Mesendoderm (in vitro differentiated cells): Measurements from ENCODE around the gene TAS2R4.
"Not testable (repeated sequence)": the region's sequence is repeated elsewhere in the genome, so short reads cannot be mapped to it uniquely, and the experiment has no call there.

ENCODE experiments used
- DNase-seq: peaks from one replicate; pipeline ENCODE4 v3.0.0; 2013
- H2AK5ac ChIP-seq: 2 replicates; pipeline ENCODE4 v1.6.1; 2013; ENCODE audit warnings: low read length, inconsistent platforms
- H2BK120ac ChIP-seq: 2 replicates; pipeline ENCODE4 v1.6.1; 2013; ENCODE audit warnings: low read depth, mild to moderate bottlenecking, low read length, moderate library complexity, mixed read lengths
- H2BK15ac ChIP-seq: replicated peaks from 2 replicates; pipeline ENCODE4 v1.6.1; 2013; ENCODE audit warnings: low read depth, mild to moderate bottlenecking, moderate library complexity
- H2BK5ac ChIP-seq: 2 replicates; pipeline ENCODE4 v1.6.1; 2013; ENCODE audit warnings: low read length, inconsistent platforms
- H3K18ac ChIP-seq: 2 replicates; pipeline ENCODE4 v1.6.1; 2013; ENCODE audit warnings: mild to moderate bottlenecking, low read length, mixed read lengths
- H3K23ac ChIP-seq: one replicate; pipeline ENCODE4 v1.6.1; 2013; ENCODE audit warnings: low read length
- H3K27ac ChIP-seq: 2 replicates; pipeline ENCODE4 v1.5.1; 2013; ENCODE audit warnings: low read depth, mild to moderate bottlenecking, inconsistent platforms, low read length, moderate library complexity
- H3K27me3 ChIP-seq: 2 replicates; pipeline ENCODE4 v1.6.1; 2013; ENCODE audit warnings: low read length, control low read depth, mild to moderate bottlenecking, inconsistent platforms; ENCODE audit not compliant: insufficient read depth, poor library complexity
- H3K36me3 ChIP-seq: 2 replicates; pipeline ENCODE4 v1.6.1; 2013; ENCODE audit warnings: low read length, inconsistent platforms; ENCODE audit not compliant: control insufficient read depth, insufficient read depth
- H3K4ac ChIP-seq: one replicate; pipeline ENCODE4 v1.6.1; 2013; ENCODE audit warnings: low read depth, mild to moderate bottlenecking, low read length, moderate library complexity
- H3K4me1 ChIP-seq: 2 replicates; pipeline ENCODE4 v1.6.1; 2013; ENCODE audit warnings: low read depth, low read length, inconsistent platforms; ENCODE audit not compliant: control insufficient read depth
- H3K4me2 ChIP-seq: 2 replicates; pipeline ENCODE4 v1.6.1; 2013; ENCODE audit warnings: low read length
- H3K4me3 ChIP-seq: 2 replicates; pipeline ENCODE4 v1.5.1; 2013; ENCODE audit warnings: mild to moderate bottlenecking, low read length
- H3K56ac ChIP-seq: one replicate; pipeline ENCODE4 v1.6.1; 2013; ENCODE audit warnings: low read length
- H3K79me1 ChIP-seq: 2 replicates; pipeline ENCODE4 v1.6.1; 2013; ENCODE audit warnings: low read length, inconsistent platforms
- H3K79me2 ChIP-seq: 2 replicates; pipeline ENCODE4 v1.6.1; 2013; ENCODE audit warnings: mild to moderate bottlenecking, low read length; ENCODE audit not compliant: control insufficient read depth, insufficient read depth
- H3K9ac ChIP-seq: 2 replicates; pipeline ENCODE4 v1.6.1; 2013; ENCODE audit warnings: low read length, inconsistent platforms
- H4K5ac ChIP-seq: one replicate; pipeline ENCODE4 v1.6.1; 2013; ENCODE audit warnings: low read length
- H4K8ac ChIP-seq: one replicate; pipeline ENCODE4 v1.6.1; 2013; ENCODE audit warnings: low read depth, mild to moderate bottlenecking, control low read depth, low read length, moderate library complexity
- WGBS: extraction: QIAGEN DNeasy Blood & Tissue Kit; methylation state at CpG from one replicate; pipeline ENCODE4 v1.1.7; 2013; ENCODE audit warnings: low lambda C conversion rate, missing lambda C conversion rate; ENCODE audit not compliant: insufficient coverage; ENCODE audit errors: extremely low coverage; 5-methylcytosine and 5-hydroxymethylcytosine counted together

The TAS2R4 gene

DNA sequence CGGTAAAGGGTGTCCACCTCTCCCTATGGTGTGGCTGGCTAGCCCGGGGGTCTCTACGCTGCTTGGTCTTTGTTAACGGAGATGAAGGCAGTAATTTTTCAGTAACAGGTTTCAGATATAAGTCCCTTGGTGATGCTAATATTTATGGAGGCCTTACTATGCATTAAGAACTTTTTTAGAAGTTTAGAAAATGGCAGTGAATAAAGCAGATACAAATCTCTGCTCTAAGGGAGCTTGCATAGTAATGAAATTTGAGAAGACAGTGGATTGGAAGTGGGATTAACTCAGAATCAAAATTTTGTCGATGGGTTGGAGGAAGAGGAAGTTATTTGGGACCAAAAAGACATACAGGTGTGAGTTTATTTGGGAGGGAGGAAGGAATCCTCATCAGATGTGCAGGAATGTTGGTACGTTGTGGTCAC is 37.9 kb upstream of the TAS2R4 start:
- no peak overlapping the region for H3K4ac ChIP-seq
- no peak for DNase-seq
- no peak overlapping the region for H2AK5ac ChIP-seq
- no peak overlapping the region for H2BK120ac ChIP-seq
- H3K79me1 ChIP-seq, result peaks cover 3% of the 10 kb centered on the region
- H3K56ac ChIP-seq, result peak overlapping the region; percentile 99
- H4K8ac ChIP-seq, result no peak overlapping the region
- peak overlapping the region; percentile 16 for H3K27ac ChIP-seq
- H2BK5ac ChIP-seq, result peak overlapping the region; percentile 92
- peaks cover 3% of the 10 kb centered on the region for H3K4me1 ChIP-seq
- H3K79me2 ChIP-seq, result peaks cover 27% of the 10 kb centered on the region
- peak overlapping the region; percentile 98 for H3K9ac ChIP-seq
- no peaks in the 10 kb centered on the region for H3K27me3 ChIP-seq
- peak overlapping the region; percentile 92 for H4K5ac ChIP-seq
- peak overlapping the region; percentile 19 for H3K18ac ChIP-seq
- H3K4me3 ChIP-seq, result peak overlapping the region; percentile 99
- H3K36me3 ChIP-seq, result no peaks in the 10 kb centered on the region
- peak overlapping the region; percentile 69 for H3K4me2 ChIP-seq
- WGBS, result no CpG with 5 or more reads among the region's 6 CpGs
- no peak overlapping the region for H3K23ac ChIP-seq
- no peak overlapping the region for H2BK15ac ChIP-seq

DNA sequence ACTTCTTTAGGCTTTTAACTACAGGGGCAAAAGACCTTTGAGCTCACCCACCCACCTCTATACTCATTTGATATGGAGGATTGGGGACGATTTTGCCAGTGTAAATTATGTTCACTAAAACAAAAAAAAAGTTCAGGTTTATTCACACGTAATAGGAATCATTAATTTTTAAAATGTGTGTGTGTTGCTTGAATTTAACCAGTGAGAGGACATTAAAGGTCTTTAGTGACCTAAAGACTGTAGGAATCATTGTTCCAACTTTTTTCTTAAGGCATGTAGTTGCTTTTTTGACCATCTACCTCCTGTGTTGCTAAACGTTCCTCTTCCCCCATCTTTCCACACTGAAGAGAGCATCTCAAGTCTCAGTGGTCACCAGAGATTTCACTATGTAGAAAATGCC is 37.2 kb upstream of the TAS2R4 start:
- Histone ChIP-seq H3K56ac (no peak overlapping the region), H2BK5ac (no peak overlapping the region), H4K8ac (peak overlapping the region; percentile 84), H3K4me2 (peak overlapping the region; percentile 13), H3K4me1 (peaks cover 3% of the 10 kb centered on the region), H4K5ac (no peak overlapping the region), H3K27ac (no peak overlapping the region), H3K9ac (peak overlapping the region; percentile 8), H3K23ac (no peak overlapping the region), H2BK15ac (no peak overlapping the region), H2BK120ac (no peak overlapping the region), H3K27me3 (no peaks in the 10 kb centered on the region), H3K79me2 (peaks cover 27% of the 10 kb centered on the region), H3K4me3 (no peak overlapping the region), H3K79me1 (peaks cover 3% of the 10 kb centered on the region), H2AK5ac (no peak overlapping the region), H3K36me3 (peaks cover 3% of the 10 kb centered on the region), H3K18ac (no peak overlapping the region), H3K4ac (no peak overlapping the region)
- no peak for DNase-seq
- no CpG with 5 or more reads among the region's 3 CpGs for WGBS

DNA sequence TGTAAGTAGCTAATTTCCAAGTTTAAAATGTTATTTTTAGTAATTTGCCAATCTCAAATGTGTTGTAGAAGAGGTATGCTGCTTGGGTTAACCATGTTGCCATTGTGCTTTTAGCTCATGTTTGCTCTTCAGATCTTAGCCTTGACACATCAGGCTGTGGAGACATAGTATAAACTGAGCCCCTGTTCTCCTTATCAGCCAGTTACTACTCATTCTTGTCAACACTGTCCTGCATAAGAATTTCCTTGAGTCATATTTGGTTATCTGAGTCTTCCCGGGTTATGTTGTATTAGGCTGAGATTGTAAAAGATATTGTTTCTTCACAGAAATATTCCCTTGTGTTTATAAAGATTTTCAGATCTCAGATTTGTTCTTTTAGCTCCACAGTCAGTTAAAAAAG is 34.2 kb upstream of the TAS2R4 start:
- H4K8ac ChIP-seq, result no peak overlapping the region
- no peak overlapping the region for H3K4me2 ChIP-seq
- no peak overlapping the region for H4K5ac ChIP-seq
- no peak overlapping the region for H2BK5ac ChIP-seq
- no peak for DNase-seq
- no peak overlapping the region for H3K4ac ChIP-seq
- H2BK120ac ChIP-seq, result no peak overlapping the region
- H2BK15ac ChIP-seq, result no peak overlapping the region
- no CpG with 5 or more reads among the region's 1 CpG for WGBS
- H3K56ac ChIP-seq, result no peak overlapping the region
- no peak overlapping the region for H3K4me3 ChIP-seq
- peaks cover 3% of the 10 kb centered on the region for H3K4me1 ChIP-seq
- H3K9ac ChIP-seq, result no peak overlapping the region
- no peak overlapping the region for H3K23ac ChIP-seq
- H3K79me2 ChIP-seq, result peaks cover 27% of the 10 kb centered on the region
- H2AK5ac ChIP-seq, result no peak overlapping the region
- H3K27me3 ChIP-seq, result no peaks in the 10 kb centered on the region
- no peak overlapping the region for H3K27ac ChIP-seq
- H3K79me1 ChIP-seq, result peaks cover 3% of the 10 kb centered on the region
- H3K18ac ChIP-seq, result no peak overlapping the region
- H3K36me3 ChIP-seq, result peaks cover 6% of the 10 kb centered on the region

DNA sequence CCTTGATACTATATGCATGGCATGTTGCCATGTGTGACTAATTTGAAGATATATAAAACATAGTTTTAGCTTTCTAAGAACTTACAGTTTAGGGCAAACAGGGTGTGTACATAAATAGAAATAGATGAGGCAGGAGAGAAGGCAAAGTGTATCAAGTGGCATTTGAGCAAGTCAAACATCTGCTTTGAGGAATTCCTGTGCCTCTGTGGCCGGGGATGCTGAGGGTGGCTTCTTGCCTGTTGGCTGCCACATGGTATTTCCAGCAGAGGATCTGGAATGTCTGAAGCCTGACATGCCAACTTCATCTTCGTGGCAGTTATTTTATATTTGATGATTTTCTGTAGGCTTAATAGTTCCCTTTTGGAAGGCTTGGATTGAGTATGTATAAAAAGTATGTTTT is 32.3 kb upstream of the TAS2R4 start:
- H2AK5ac ChIP-seq, result no peak overlapping the region
- H3K4me2 ChIP-seq, result no peak overlapping the region
- no peak overlapping the region for H2BK15ac ChIP-seq
- no peak overlapping the region for H3K27ac ChIP-seq
- H3K36me3 ChIP-seq, result peaks cover 7% of the 10 kb centered on the region
- no peak overlapping the region for H3K4me3 ChIP-seq
- no peak overlapping the region for H4K8ac ChIP-seq
- DNase-seq, result no peak
- WGBS, result no CpG with 5 or more reads among the region's 2 CpGs
- H3K23ac ChIP-seq, result no peak overlapping the region
- no peak overlapping the region for H2BK120ac ChIP-seq
- no peak overlapping the region for H3K56ac ChIP-seq
- H4K5ac ChIP-seq, result no peak overlapping the region
- H3K9ac ChIP-seq, result no peak overlapping the region
- H3K4me1 ChIP-seq, result peaks cover 3% of the 10 kb centered on the region
- H3K27me3 ChIP-seq, result no peaks in the 10 kb centered on the region
- H3K4ac ChIP-seq, result no peak overlapping the region
- no peak overlapping the region for H3K18ac ChIP-seq
- H3K79me1 ChIP-seq, result peaks cover 3% of the 10 kb centered on the region
- peaks cover 19% of the 10 kb centered on the region for H3K79me2 ChIP-seq
- no peak overlapping the region for H2BK5ac ChIP-seq

DNA sequence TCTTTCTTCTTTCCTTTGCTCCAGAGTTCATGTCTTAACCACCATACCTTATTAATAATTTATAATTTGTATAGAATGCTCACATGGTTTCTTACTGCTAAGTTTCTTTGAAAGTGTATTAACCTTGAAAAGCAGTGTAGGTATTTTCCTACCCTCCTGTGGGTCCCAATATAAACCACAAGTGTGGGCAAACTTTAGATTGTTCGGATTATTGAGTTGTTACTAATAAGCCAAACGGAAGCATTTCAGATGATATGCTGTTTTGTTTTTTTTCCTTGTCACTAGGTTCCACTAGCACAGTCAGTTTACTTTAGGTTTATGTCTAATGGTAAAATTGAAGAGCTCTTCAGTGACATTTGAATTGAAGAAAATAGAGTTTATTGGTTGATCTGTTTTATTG is 28.1 kb upstream of the TAS2R4 start:
- no CpG with 5 or more reads among the region's 2 CpGs for WGBS
- Histone ChIP-seq H3K79me2 (no peaks in the 10 kb centered on the region), H2AK5ac (no peak overlapping the region), H3K4me1 (no peaks in the 10 kb centered on the region), H3K27ac (no peak overlapping the region), H3K4me3 (no peak overlapping the region), H2BK5ac (no peak overlapping the region), H2BK15ac (no peak overlapping the region), H3K36me3 (peaks cover 15% of the 10 kb centered on the region), H4K8ac (no peak overlapping the region), H3K23ac (no peak overlapping the region), H3K4me2 (no peak overlapping the region), H3K18ac (no peak overlapping the region), H2BK120ac (no peak overlapping the region), H3K9ac (no peak overlapping the region), H3K56ac (no peak overlapping the region), H3K27me3 (no peaks in the 10 kb centered on the region), H3K79me1 (no peaks in the 10 kb centered on the region), H4K5ac (no peak overlapping the region), H3K4ac (no peak overlapping the region)
- no peak for DNase-seq

DNA sequence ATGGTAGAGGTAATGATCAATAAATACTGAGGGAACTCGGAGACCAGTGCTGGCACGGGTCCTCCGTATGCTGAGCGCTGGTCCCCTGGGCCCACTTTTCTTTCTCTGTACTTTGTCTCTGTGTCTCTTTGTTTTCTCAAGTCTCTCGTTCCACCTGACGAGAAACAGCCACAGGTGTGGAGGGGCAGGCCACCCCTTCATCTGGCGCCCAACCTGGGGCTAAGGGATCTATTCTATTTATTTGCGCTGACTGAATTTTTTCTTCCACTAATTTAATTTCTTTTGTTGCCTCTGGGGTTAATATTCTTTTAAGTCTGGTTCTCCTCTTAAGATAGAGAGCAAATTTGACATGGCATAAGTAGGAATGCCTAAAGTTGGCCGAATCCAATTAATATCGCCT is 24.6 kb upstream of the TAS2R4 start:
- H2BK120ac ChIP-seq, H3K56ac ChIP-seq, H3K9ac ChIP-seq, H3K27ac ChIP-seq, H3K4ac ChIP-seq, H3K4me3 ChIP-seq, H3K27me3 ChIP-seq, H2BK15ac ChIP-seq, H3K79me2 ChIP-seq, H2BK5ac ChIP-seq, H3K4me2 ChIP-seq, H4K5ac ChIP-seq, H3K23ac ChIP-seq, H3K18ac ChIP-seq, H4K8ac ChIP-seq, H3K4me1 ChIP-seq, H3K79me1 ChIP-seq, H2AK5ac ChIP-seq: not testable (repeated sequence)
- H3K36me3 ChIP-seq, result peaks cover 11% of the 10 kb centered on the region
- WGBS, result no CpG with 5 or more reads among the region's 10 CpGs
- DNase-seq, result peak; percentile 61
